H1 (cell line): ENCODE data around the gene FAAH2. TPM values are rescaled to one million over a fixed set of nuclear protein-coding genes. Genes with fewer than 3 reads are reported as not detected.

ENCODE experiments used
- CTCF ChIA-PET: fragments of 300-600 bp; sonication (Branson Sonifier 250); formaldehyde crosslinking; loops from one replicate; lab custom pipeline; 2021; ENCODE audit not compliant: partially characterized antibody; lab: Charles Lee
- POLR2A ChIA-PET: fragments of 300-600 bp; sonication (Branson Sonifier 250); formaldehyde crosslinking; loops from one replicate; lab custom pipeline; 2021; ENCODE audit warnings: inconsistent platforms; ENCODE audit not compliant: partially characterized antibody; lab: Charles Lee
- DNase-seq, 2 experiments: peaks; one replicate each; pipeline versions ENCODE4 v3.0.0 to v3.0.0-alpha.2; 2010 to 2022; ENCODE audit warnings: low spot score in 2 of 2, low read depth in 1 of 2, mixed read lengths in 1 of 2
- FAIRE-seq: peaks from 2 replicates; lab custom pipeline; 2011; peaks lifted over from hg19 to GRCh38; lab: Jason Lieb, UNC
- H2AFZ ChIP-seq: 2 replicates; pipeline ENCODE4 v1.8.1; 2012; ENCODE audit warnings: low read length, inconsistent platforms
- H2AK5ac ChIP-seq: 2 replicates; pipeline ENCODE4 v1.6.1; 2013; ENCODE audit warnings: low read depth, low read length
- H2BK120ac ChIP-seq: replicated peaks from 2 replicates; pipeline ENCODE3; 2013; ENCODE audit warnings: low read depth, low read length, inconsistent platforms
- H2BK12ac ChIP-seq: 2 replicates; pipeline ENCODE4 v1.6.1; 2013; ENCODE audit warnings: low read depth, low read length
- H2BK15ac ChIP-seq: 2 replicates; pipeline ENCODE4 v1.6.1; 2013; ENCODE audit warnings: low read length
- H2BK20ac ChIP-seq: 2 replicates; pipeline ENCODE4 v1.6.1; 2013; ENCODE audit warnings: low read length
- H2BK5ac ChIP-seq: 2 replicates; pipeline ENCODE4 v1.6.1; 2013; ENCODE audit warnings: low read depth, low read length
- H3K14ac ChIP-seq: 2 replicates; pipeline ENCODE4 v1.6.1; 2013; ENCODE audit warnings: inconsistent platforms; ENCODE audit not compliant: insufficient read length
- H3K18ac ChIP-seq: 2 replicates; pipeline ENCODE4 v1.6.1; 2013; ENCODE audit warnings: low read length; ENCODE audit errors: extremely low read depth
- H3K23ac ChIP-seq: 2 replicates; pipeline ENCODE4 v1.6.1; 2013; ENCODE audit warnings: inconsistent platforms; ENCODE audit not compliant: insufficient read length
- H3K23me2 ChIP-seq: 2 replicates; pipeline ENCODE4 v1.6.1; 2013; ENCODE audit warnings: low read depth, low read length
- H3K27ac ChIP-seq: 2 replicates; pipeline ENCODE4 v1.6.1; 2011; ENCODE audit warnings: low read depth, low read length, inconsistent platforms
- H3K27me3 ChIP-seq, 4 experiments: replicated peaks in 1 of 4; 1 replicate in 1 of 4; 2 replicates in 3 of 4; pipeline versions ENCODE4 v1.6.1 to v1.8.1; 2011 to 2013; ENCODE audit warnings: low read length in 3 of 4, mild to moderate bottlenecking in 3 of 4, inconsistent platforms in 2 of 4, mixed read lengths in 2 of 4, moderate library complexity in 1 of 4; ENCODE audit not compliant: control insufficient read depth in 3 of 4, insufficient read depth in 3 of 4; ENCODE audit errors: extremely low read depth in 1 of 4
- H3K36me3 ChIP-seq, 4 experiments: 2 replicates each; pipeline versions ENCODE4 v1.6.1 to v1.8.1; 2011 to 2013; ENCODE audit warnings: mild to moderate bottlenecking in 4 of 4, low read length in 3 of 4, moderate library complexity in 2 of 4, control low read depth in 1 of 4, inconsistent platforms in 1 of 4; ENCODE audit not compliant: insufficient read depth in 4 of 4, control insufficient read depth in 2 of 4
- H3K4ac ChIP-seq: replicated peaks from 2 replicates; pipeline ENCODE3; 2013; ENCODE audit warnings: low read length, low read depth, mixed read lengths, inconsistent platforms; ENCODE audit not compliant: insufficient read length
- H3K4me1 ChIP-seq, 4 experiments: replicated peaks in 1 of 4; 1 replicate in 1 of 4; 2 replicates in 3 of 4; pipeline versions ENCODE4 v1.6.1 to v1.8.1; 2011 to 2013; ENCODE audit warnings: low read length in 3 of 4, inconsistent platforms in 2 of 4, mixed read lengths in 1 of 4; ENCODE audit not compliant: insufficient read depth in 4 of 4, control insufficient read depth in 3 of 4
- H3K4me2 ChIP-seq, 2 experiments: 2 replicates each; pipeline versions ENCODE4 v1.6.1 to v1.8.1; 2011 to 2013; ENCODE audit warnings: low read depth in 2 of 2, low read length in 2 of 2, control low read depth in 1 of 2, inconsistent platforms in 1 of 2, mild to moderate bottlenecking in 1 of 2; ENCODE audit not compliant: insufficient read depth in 1 of 2
- H3K4me3 ChIP-seq, 4 experiments: fragments of 200-600, 300-600 bp in 1 of 4; sonication (generic), shearing (Covaris generic), sonication (Bioruptor Twin) in 1 of 4; 2 replicates each; pipeline versions ENCODE4 v1.5.1 to v1.8.1; 2011 to 2016; ENCODE audit warnings: low read length in 4 of 4, low read depth in 3 of 4, control low read depth in 2 of 4, inconsistent platforms in 2 of 4, mild to moderate bottlenecking in 2 of 4, mixed read lengths in 1 of 4, moderate library complexity in 1 of 4; ENCODE audit not compliant: insufficient read depth in 2 of 4; ENCODE audit errors: extremely low read depth in 1 of 4
- H3K56ac ChIP-seq: replicated peaks from 2 replicates; pipeline ENCODE3; 2013; ENCODE audit warnings: low read depth, mild to moderate bottlenecking, mixed read lengths, low read length, inconsistent platforms; ENCODE audit not compliant: insufficient read length
- H3K79me1 ChIP-seq: 2 replicates; pipeline ENCODE4 v1.6.1; 2013; ENCODE audit warnings: low read depth, low read length, control low read depth
- H3K79me2 ChIP-seq, 2 experiments: 2 replicates each; pipeline versions ENCODE4 v1.6.1 to v1.8.1; 2012 to 2013; ENCODE audit warnings: low read length in 2 of 2, mild to moderate bottlenecking in 2 of 2, inconsistent platforms in 1 of 2; ENCODE audit not compliant: insufficient read depth in 2 of 2, control insufficient read depth in 1 of 2
- H3K9ac ChIP-seq, 4 experiments: replicated peaks in 1 of 4; 1 replicate in 1 of 4; 2 replicates in 3 of 4; pipeline versions ENCODE4 v1.6.1 to v1.8.1; 2011 to 2013; ENCODE audit warnings: low read depth in 3 of 4, low read length in 3 of 4, control low read depth in 2 of 4, mild to moderate bottlenecking in 2 of 4, moderate library complexity in 2 of 4, inconsistent platforms in 1 of 4; ENCODE audit errors: extremely low read depth in 1 of 4
- H3K9me3 ChIP-seq, 2 experiments: 2 replicates each; pipeline versions ENCODE4 v1.6.1 to v1.8.1; 2012 to 2013; ENCODE audit warnings: mild to moderate bottlenecking in 2 of 2, moderate library complexity in 2 of 2, control low read depth in 1 of 2, inconsistent platforms in 1 of 2, low read depth in 1 of 2, low read length in 1 of 2, mixed read lengths in 1 of 2; ENCODE audit not compliant: insufficient read depth in 2 of 2
- H4K20me1 ChIP-seq, 2 experiments: replicated peaks in 1 of 2; 2 replicates each; pipeline versions ENCODE3 to v1.8.1; 2011 to 2013; ENCODE audit warnings: inconsistent platforms in 2 of 2, low read length in 2 of 2, mild to moderate bottlenecking in 1 of 2; ENCODE audit not compliant: insufficient read depth in 2 of 2, control insufficient read depth in 1 of 2
- H4K5ac ChIP-seq: 2 replicates; pipeline ENCODE4 v1.6.1; 2013; ENCODE audit warnings: low read length, low read depth, mixed read lengths, inconsistent platforms; ENCODE audit not compliant: insufficient read length
- H4K8ac ChIP-seq: 2 replicates; pipeline ENCODE4 v1.8.0; 2013; ENCODE audit warnings: mild to moderate bottlenecking, moderate library complexity, low read length, inconsistent platforms; ENCODE audit not compliant: insufficient read depth; ENCODE audit errors: extremely low read depth
- H4K91ac ChIP-seq: replicated peaks from 2 replicates; pipeline ENCODE3; 2013; ENCODE audit warnings: low read length, mixed read lengths, inconsistent platforms; ENCODE audit not compliant: insufficient read length
- CBX5 ChIP-seq: fragments of 300-800, 300-1000 bp; sonication (generic); IDR thresholded peaks from 2 replicates; pipeline ENCODE4 v1.7.1; 2016; ENCODE audit warnings: antibody characterized with exemption, low read length, low read depth
- EGR1 ChIP-seq: IDR thresholded peaks from 2 replicates; pipeline ENCODE4 v1.6.1; 2011; ENCODE audit warnings: low read depth, low read length, borderline replicate concordance
- SIN3A ChIP-seq, 2 experiments: IDR thresholded peaks in 1 of 2; conservative IDR thresholded peaks in 1 of 2; 2 replicates each; pipeline ENCODE4 v1.6.1; 2011 to 2012; ENCODE audit warnings: low read length in 2 of 2, improper control_type of control experiment in 1 of 2, low read depth in 1 of 2, mild to moderate bottlenecking in 1 of 2
- SP4 ChIP-seq: IDR thresholded peaks from 2 replicates; pipeline ENCODE4 v1.6.1; 2012; ENCODE audit warnings: low read length, inconsistent platforms
- polyA plus RNA-seq, 7 experiments: library from polyadenylated mRNA; depleted of rRNA in 3 of 7; stranded (reverse) in 5 of 7; unstranded in 2 of 7; fragments of >200 nt in 5 of 7; fragments of 200-250 nt in 2 of 7; gene quantifications; 1 replicate in 5 of 7; 2 replicates in 1 of 7; 4 replicates in 1 of 7; pipeline versions ENCODE4 v1.2.1 to v1.2.3, GENCODE V29; 2011 to 2013; ENCODE audit warnings: missing spikeins in 2 of 7, mixed read lengths in 2 of 7
- total RNA-seq: library from RNA; stranded (reverse); fragmentation: NEBNext Ultra II Directional; extraction: Animal tissue kit (Norgen Biotek cat#: 25700); gene quantifications from 2 replicates; pipeline ENCODE4 v1.2.1, GENCODE V29; 2021

FAAH2 gene
- total and polyA plus RNA-seq, 2 of the 8 experiments (the other 6 are each of a cell fraction or from before 2014, with no cell fraction given) = 3.6 to 4.4 TPM

GRCh38 chrX:57294961-57295360, 8.5 kb downstream of the FAAH2 start:
- TF ChIP-seq EGR1 = no peak
- no peak for TF ChIP-seq SP4
- no peak for TF ChIP-seq SIN3A (conservative IDR thresholded peaks at IDR 0.05 in 1 of 2, IDR thresholded peaks at IDR 0.05 in 1 of 2; ENCODE audit: low read depth in 1 of 2, low read length in 2 of 2)
- no peak for TF ChIP-seq CBX5
- H2AFZ ChIP-seq = no peak overlapping the region
- H4K5ac ChIP-seq = no peak overlapping the region
- H2BK12ac ChIP-seq = no peak overlapping the region
- no peak overlapping the region for H3K23ac ChIP-seq
- H4K20me1 ChIP-seq = no peaks in the 10 kb centered on the region
- H2BK20ac ChIP-seq = no peak overlapping the region
- no peaks in the 10 kb centered on the region for H3K79me2 ChIP-seq
- H3K9ac ChIP-seq = no peak overlapping the region
- H4K91ac ChIP-seq = no peak overlapping the region
- peaks cover 0 to 2% (median 0%) of the 10 kb centered on the region in 4 experiments; a peak in 1 of 8 replicates for H3K36me3 ChIP-seq
- no peaks in the 10 kb centered on the region for H3K23me2 ChIP-seq
- H3K56ac ChIP-seq = no peak overlapping the region
- no peak overlapping the region for H2BK5ac ChIP-seq
- POLR2A ChIA-PET = no interaction called here
- H3K18ac ChIP-seq = no peak overlapping the region
- H3K4me1 ChIP-seq = no peaks in the 10 kb centered on the region
- H4K8ac ChIP-seq = no peak overlapping the region
- no peaks in the 10 kb centered on the region for H3K79me1 ChIP-seq
- no peak overlapping the region for H2AK5ac ChIP-seq
- no peak overlapping the region for H3K4ac ChIP-seq
- peaks cover 5 to 12% of the 10 kb centered on the region in 2 experiments; a peak in 2 of 4 replicates for H3K9me3 ChIP-seq
- CTCF ChIA-PET = no interaction called here
- H3K27ac ChIP-seq = no peak overlapping the region
- no peak for DNase-seq
- no peak overlapping the region for H3K4me3 ChIP-seq
- no peak overlapping the region for H2BK120ac ChIP-seq
- H3K27me3 ChIP-seq = no peaks in the 10 kb centered on the region
- H2BK15ac ChIP-seq = no peak overlapping the region
- no peak overlapping the region for H3K14ac ChIP-seq
- FAIRE-seq = no peak
- no peak overlapping the region for H3K4me2 ChIP-seq
